Fibroblast of villous mesenchyme (primary cell): ENCODE data around the gene RARB. TPM values are rescaled to one million over a fixed set of nuclear protein-coding genes. Genes with fewer than 3 reads are reported as not detected.

Source experiments
- DNase-seq: peaks from one replicate; pipeline ENCODE4 v3.0.0-alpha.2; 2010; ENCODE audit warnings: low read depth
- H3K4me3 ChIP-seq: 2 replicates; pipeline ENCODE4 v1.5.1; 2011; ENCODE audit warnings: low read depth, mild to moderate bottlenecking, low read length
- CTCF ChIP-seq: IDR thresholded peaks from 2 replicates; pipeline ENCODE4 v1.5.1; 2012; ENCODE audit warnings: low read depth, mild to moderate bottlenecking, low read length; ENCODE audit not compliant: insufficient read depth
- total RNA-seq: library from RNA; depleted of rRNA; stranded (reverse); fragments of >200 nt; gene quantifications from 2 replicates; pipeline ENCODE4 v1.2.3, GENCODE V29; 2012

RARB gene
- total RNA-seq, 1 donor = 21.6 TPM

GRCh38 chr3:25485673-25486072 lies 57.6 kb downstream of the RARB start:
- no peak for DNase-seq
- H3K4me3 ChIP-seq = no peak overlapping the region
- TF ChIP-seq CTCF = no peak

GRCh38 chr3:25486932-25487331 lies 58.9 kb downstream of the RARB start:
- no peak for TF ChIP-seq CTCF
- no peak for DNase-seq
- no peak overlapping the region for H3K4me3 ChIP-seq

GRCh38 chr3:25489858-25490593 lies 62.0 kb downstream of the RARB start:
- H3K4me3 ChIP-seq = no peak overlapping the region
- no peak for DNase-seq
- TF ChIP-seq CTCF = no peak

- H3K4me3 ChIP-seq = no peak overlapping the region
- TF ChIP-seq CTCF = no peak
- no peak for DNase-seq
Observed at GRCh38 chr3:25493246-25493645, 65.2 kb downstream of the RARB start.

GRCh38 chr3:25493786-25494185 lies 65.7 kb downstream of the RARB start:
- no peak for TF ChIP-seq CTCF
- H3K4me3 ChIP-seq = no peak overlapping the region
- DNase-seq = no peak

GRCh38 chr3:25495304-25495703 lies 67.2 kb downstream of the RARB start:
- DNase-seq = no peak
- no peak for TF ChIP-seq CTCF

GRCh38 chr3:25495726-25496253 lies 67.7 kb downstream of the RARB start:
- DNase-seq = no peak
- no peak for TF ChIP-seq CTCF
- H3K4me3 ChIP-seq = no peak overlapping the region

More at GRCh38 chr3:25495304-25495703, 67.2 kb downstream of the RARB start:
- no peak overlapping the region for H3K4me3 ChIP-seq
